Epithelial cell of proximal tubule (primary cell): ENCODE measurements around the gene LIMD2. TPM values are rescaled to one million over a fixed set of nuclear protein-coding genes. Genes with fewer than 3 reads are reported as not detected.

Experiments used
- DNase-seq: peaks from one replicate; pipeline ENCODE4 v3.0.0-alpha.2; 2011; ENCODE audit warnings: low read depth
- H3K4me3 ChIP-seq: 2 replicates; pipeline ENCODE4 v1.5.1; 2011; ENCODE audit warnings: low read depth, mild to moderate bottlenecking, low read length
- CTCF ChIP-seq: conservative IDR thresholded peaks from 2 replicates; pipeline ENCODE4 v1.5.1; 2012; ENCODE audit warnings: low read depth, mild to moderate bottlenecking, low read length
- total RNA-seq: library from RNA; depleted of rRNA; stranded (reverse); fragments of >200 nt; gene quantifications from 2 replicates; pipeline ENCODE4 v1.2.3, GENCODE V29; 2015

Gene LIMD2
- total RNA-seq, 1 donor from 2014 or later: 161 TPM

DNA sequence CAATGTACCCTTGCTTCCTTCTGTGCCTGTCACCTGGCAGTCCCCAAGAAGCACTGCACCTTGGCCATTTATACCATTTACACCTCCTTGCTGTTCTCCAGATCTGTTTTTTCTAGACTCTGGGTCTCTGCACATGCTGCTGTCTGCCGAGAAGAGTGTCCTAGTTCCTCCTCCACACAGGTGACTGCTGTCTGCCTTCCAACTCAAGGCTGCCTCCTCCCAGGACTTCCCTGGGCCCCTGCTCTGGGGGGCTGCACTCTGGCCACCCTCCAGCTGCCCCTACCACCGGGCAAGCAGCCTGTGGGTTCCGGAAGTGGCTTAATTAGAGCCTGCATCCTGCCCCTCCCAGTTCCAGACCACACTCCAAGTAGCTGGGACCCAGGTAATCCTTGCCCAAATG, 5.7 kb upstream of the LIMD2 start:
- DNase-seq: no peak
- H3K4me3 ChIP-seq: no peak overlapping the region
- no peak for TF ChIP-seq CTCF

- H3K4me3 ChIP-seq: no peak overlapping the region
- no peak for DNase-seq
- TF ChIP-seq CTCF: no peak
These were observed 4.9 kb upstream of the LIMD2 start for GRCh38 chr17:63704836-63705235.

- no peak overlapping the region for H3K4me3 ChIP-seq
- DNase-seq: no peak
- no peak for TF ChIP-seq CTCF
These were observed 4.3 kb upstream of the LIMD2 start for GRCh38 chr17:63704259-63704576.

DNA sequence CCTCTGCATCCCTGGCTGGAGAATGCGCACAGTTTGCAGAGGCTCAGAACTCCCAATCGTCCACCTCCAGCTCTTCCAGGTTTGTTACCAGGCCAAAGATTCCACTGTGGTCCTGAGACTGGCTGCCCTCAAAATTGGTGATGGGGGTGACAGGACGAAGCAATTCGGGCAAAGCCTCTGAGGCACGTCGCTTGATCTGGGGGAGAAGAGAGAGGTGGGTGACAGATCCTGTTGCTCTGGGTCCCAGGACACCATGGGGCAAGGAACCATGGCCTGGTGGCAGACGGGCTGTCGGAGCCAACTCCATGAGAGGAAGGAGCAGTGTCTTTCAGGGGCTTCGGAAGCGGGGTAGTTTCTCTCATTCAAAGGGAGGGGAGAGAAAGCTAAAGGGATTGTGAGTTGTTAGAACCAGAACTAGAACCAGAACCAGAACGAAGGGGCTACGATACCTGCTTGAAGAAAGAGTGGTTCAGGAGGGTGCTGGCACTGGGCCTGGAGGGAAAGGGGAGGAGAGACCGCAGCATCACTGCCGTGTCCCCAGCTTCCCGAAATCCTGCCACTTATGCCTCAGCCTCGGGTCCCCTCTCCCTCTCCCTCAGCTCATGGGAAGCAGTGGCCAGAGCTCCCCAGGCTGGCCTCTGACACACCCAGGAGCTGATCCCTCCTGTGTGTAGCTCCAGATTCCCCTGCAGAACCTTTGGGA, 3.8 kb upstream of the LIMD2 start:
- TF ChIP-seq CTCF: no peak
- H3K4me3 ChIP-seq: no peak overlapping the region
- no peak for DNase-seq

DNA sequence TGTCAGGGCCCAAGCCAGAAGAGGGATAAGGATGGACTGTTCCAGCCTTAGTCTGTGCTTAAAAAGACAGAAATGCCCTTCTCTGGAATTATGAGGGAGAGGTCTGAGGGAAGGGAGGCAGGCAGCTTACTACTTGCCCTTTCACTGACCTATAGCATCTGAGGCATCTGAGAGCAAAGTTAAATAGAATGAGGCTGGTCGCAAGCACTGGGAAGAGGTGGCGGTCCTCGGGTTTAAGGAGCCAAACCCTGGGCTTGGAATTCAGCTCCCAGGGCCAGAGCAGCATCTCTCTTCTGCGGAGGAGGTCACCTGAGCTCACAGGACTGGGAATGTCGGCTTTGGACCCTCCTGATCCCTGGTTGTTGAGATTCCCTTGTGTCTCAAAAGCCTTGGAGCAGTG, 3.1 kb upstream of the LIMD2 start:
- no peak for DNase-seq
- no peak overlapping the region for H3K4me3 ChIP-seq
- TF ChIP-seq CTCF: no peak

DNA sequence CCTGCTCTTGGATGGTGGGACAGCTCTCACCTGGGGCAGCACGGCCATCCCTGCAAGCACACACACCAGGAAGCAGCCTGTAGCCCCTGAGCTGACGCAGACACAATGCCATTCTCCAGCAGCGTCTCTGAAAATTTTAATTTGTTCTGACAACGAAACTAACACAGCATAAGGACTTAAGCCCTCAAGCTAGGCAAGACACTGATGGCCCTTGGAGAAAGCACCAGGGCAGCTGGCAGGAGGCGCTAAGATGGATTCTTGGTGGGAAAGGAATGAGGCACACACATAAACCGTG, 2.7 kb upstream of the LIMD2 start:
- no peak overlapping the region for H3K4me3 ChIP-seq
- no peak for TF ChIP-seq CTCF
- no peak for DNase-seq

DNA sequence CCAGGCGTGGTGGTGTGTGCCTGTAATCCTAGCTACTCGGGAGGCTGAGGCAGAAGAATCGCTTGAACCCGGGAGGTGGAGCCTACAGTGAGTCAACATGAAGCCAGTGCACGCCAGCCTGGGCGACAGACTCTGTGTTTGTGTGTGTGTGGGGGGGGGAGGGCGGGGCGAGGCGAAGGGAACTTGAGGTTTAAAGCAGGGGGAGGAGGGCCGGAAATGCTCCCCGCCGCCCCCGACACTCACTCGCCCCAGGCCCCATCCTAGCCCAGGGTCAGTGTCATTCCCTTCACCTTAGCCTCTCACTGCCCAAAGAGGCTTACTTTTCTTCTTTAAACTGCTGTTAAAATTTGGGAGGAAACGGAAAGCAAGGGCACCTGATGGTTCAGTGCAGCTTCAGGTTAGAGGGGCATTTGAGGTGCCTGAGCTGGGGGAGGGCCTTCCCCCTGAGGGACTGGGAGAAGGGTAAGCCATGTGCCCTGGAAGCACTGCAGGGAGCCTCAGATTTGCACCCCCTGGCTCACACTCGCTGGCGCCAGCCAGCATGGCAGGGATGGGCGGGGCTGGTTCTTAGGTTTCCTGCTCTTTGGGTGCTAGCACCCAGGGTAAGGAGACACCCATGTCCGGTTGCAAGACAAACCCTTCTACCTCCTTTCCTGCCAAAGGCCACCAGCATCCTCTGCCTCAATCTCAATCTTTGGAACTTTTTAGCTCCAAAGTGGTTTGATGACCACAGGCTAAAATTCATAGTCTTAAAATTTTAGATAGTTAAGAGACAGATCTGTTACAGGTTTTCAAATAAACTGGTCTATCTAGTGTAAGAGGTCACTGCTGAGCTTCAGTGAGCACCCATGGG, 2.2 kb upstream of the LIMD2 start:
- DNase-seq: no peak
- no peak for TF ChIP-seq CTCF
- H3K4me3 ChIP-seq: no peak overlapping the region
